ENCODE measurements around the gene SLC34A1. TPM values are rescaled to one million over a fixed set of nuclear protein-coding genes. Genes with fewer than 3 reads are reported as not detected.

SLC34A1 gene
- total RNA-seq, 1 experiment from 2014 or later = not detected

DNA sequence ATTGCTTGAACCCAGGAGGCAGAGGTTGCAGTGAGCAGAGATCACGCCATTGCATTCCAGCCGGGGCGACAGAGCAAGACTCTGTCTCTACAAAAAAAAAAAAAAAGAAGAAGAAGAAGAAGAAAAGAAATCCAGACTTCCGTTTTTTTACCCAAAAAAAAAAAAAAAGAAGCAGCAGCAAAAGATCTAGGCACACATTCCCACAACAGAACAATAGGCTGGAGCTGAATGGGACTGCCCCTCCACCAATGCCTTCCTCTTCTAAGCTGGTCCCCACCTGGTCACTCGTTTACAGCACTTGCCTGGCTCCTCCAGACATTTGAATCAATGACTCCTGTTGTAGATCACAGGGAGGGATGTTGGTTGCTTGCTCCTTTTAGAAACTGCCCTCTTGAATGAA lies 31.1 kb upstream of the SLC34A1 start:
- no peaks in the 10 kb centered on the region for H3K9me3 ChIP-seq (ENCODE audit: low read depth, low read length, poor library complexity, severe bottlenecking)
- no TSS peak for BruUV-seq (replicated peaks)
- no peak overlapping the region for H3K4me3 ChIP-seq (ENCODE audit: low read depth, low read length, poor library complexity, severe bottlenecking)
- H3K27ac ChIP-seq (ENCODE audit: low read depth, low read length, poor library complexity, severe bottlenecking) = no peak overlapping the region
- no peaks in the 10 kb centered on the region for H3K36me3 ChIP-seq (ENCODE audit: insufficient read depth, low read length, poor library complexity, severe bottlenecking)
- peaks cover 8% of the 10 kb centered on the region for H3K4me1 ChIP-seq (ENCODE audit: insufficient read depth, low read length, poor library complexity, severe bottlenecking)
- no peaks in the 10 kb centered on the region for H3K27me3 ChIP-seq (replicated peaks; ENCODE audit: insufficient read depth, low read depth, low read length, poor library complexity)
- no peak for TF ChIP-seq EZH2 (IDR thresholded peaks at IDR 0.05; ENCODE audit: borderline replicate concordance, low read depth, low read length, poor library complexity, severe bottlenecking)
- TF ChIP-seq, protein P1, sequence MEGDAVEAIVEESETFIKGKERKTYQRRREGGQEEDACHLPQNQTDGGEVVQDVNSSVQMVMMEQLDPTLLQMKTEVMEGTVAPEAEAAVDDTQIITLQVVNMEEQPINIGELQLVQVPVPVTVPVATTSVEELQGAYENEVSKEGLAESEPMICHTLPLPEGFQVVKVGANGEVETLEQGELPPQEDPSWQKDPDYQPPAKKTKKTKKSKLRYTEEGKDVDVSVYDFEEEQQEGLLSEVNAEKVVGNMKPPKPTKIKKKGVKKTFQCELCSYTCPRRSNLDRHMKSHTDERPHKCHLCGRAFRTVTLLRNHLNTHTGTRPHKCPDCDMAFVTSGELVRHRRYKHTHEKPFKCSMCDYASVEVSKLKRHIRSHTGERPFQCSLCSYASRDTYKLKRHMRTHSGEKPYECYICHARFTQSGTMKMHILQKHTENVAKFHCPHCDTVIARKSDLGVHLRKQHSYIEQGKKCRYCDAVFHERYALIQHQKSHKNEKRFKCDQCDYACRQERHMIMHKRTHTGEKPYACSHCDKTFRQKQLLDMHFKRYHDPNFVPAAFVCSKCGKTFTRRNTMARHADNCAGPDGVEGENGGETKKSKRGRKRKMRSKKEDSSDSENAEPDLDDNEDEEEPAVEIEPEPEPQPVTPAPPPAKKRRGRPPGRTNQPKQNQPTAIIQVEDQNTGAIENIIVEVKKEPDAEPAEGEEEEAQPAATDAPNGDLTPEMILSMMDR (conservative IDR thresholded peaks at IDR 0.05; ENCODE audit: low read depth, low read length) = no peak
- ChIA-PET POLR2A (ENCODE audit: low non-redundant PET) (no interaction called here), CTCF (no interaction called here)
- intact Hi-C loops (cut with micrococcal nuclease; ENCODE audit: unreplicated experiment) = no loop called here
- no peak for DNase-seq (ENCODE audit: low spot score)

DNA sequence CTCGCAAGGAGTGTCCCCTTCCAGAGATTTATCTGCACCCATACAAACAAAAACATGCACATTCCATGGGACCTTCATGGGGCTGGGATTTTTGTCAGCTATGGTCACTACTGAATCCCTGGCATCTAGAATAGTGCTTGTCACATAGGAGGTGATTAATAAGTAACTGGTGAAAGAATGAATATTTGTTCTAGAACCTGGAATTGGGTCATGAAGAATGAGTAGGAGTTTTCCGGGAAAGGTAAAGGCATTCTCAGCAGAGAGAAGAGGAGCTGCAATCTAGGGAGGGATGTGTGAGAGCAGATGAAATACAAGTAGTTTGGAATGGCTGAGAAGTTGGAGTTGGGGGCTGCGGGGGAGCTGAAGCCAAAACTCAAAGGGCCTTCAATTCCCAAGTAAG lies 30.0 kb upstream of the SLC34A1 start:
- no peak for DNase-seq (ENCODE audit: low spot score)
- H3K4me3 ChIP-seq (ENCODE audit: low read depth, low read length, poor library complexity, severe bottlenecking) = no peak overlapping the region
- CTCF ChIA-PET = no interaction called here
- peaks cover 7% of the 10 kb centered on the region for H3K4me1 ChIP-seq (ENCODE audit: insufficient read depth, low read length, poor library complexity, severe bottlenecking)
- H3K27ac ChIP-seq (ENCODE audit: low read depth, low read length, poor library complexity, severe bottlenecking) = no peak overlapping the region
- no peaks in the 10 kb centered on the region for H3K9me3 ChIP-seq (ENCODE audit: low read depth, low read length, poor library complexity, severe bottlenecking)
- BruUV-seq (replicated peaks) = no TSS peak
- no peaks in the 10 kb centered on the region for H3K36me3 ChIP-seq (ENCODE audit: insufficient read depth, low read length, poor library complexity, severe bottlenecking)
- intact Hi-C loops (cut with micrococcal nuclease; ENCODE audit: unreplicated experiment) = no loop called here
- TF ChIP-seq EZH2 (IDR thresholded peaks at IDR 0.05; ENCODE audit: borderline replicate concordance, low read depth, low read length, poor library complexity, severe bottlenecking) = no peak
- TF ChIP-seq, protein P1 (conservative IDR thresholded peaks at IDR 0.05; ENCODE audit: low read depth, low read length) = no peak
- H3K27me3 ChIP-seq (replicated peaks; ENCODE audit: insufficient read depth, low read depth, low read length, poor library complexity) = no peaks in the 10 kb centered on the region
- POLR2A ChIA-PET (ENCODE audit: low non-redundant PET) = no interaction called here

DNA sequence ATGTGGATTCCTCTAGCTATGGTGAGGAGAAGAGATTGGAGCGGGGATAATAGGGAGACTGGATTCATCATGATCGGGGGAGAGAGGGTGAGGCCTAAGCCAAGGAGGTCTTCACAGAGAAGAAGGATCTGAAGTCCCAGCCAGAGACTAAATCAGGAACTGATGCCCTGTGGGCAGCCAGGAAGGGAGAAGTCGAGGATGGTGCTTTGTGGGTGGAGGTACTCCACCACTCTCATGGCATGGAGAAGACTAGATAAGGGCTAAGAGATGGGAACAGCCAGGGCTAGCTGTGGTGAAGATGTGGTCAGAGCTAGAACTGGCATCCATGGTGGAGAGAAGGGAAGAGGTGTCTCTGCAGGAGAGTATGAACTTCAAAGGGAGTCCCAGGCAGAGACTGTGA lies 29.5 kb upstream of the SLC34A1 start:
- Histone ChIP-seq H3K36me3 (ENCODE audit: insufficient read depth, low read length, poor library complexity, severe bottlenecking) (no peaks in the 10 kb centered on the region), H3K4me1 (ENCODE audit: insufficient read depth, low read length, poor library complexity, severe bottlenecking) (peaks cover 4% of the 10 kb centered on the region), H3K4me3 (ENCODE audit: low read depth, low read length, poor library complexity, severe bottlenecking) (no peak overlapping the region), H3K9me3 (ENCODE audit: low read depth, low read length, poor library complexity, severe bottlenecking) (no peaks in the 10 kb centered on the region), H3K27me3 (replicated peaks; ENCODE audit: insufficient read depth, low read depth, low read length, poor library complexity) (no peaks in the 10 kb centered on the region), H3K27ac (ENCODE audit: low read depth, low read length, poor library complexity, severe bottlenecking) (no peak overlapping the region)
- CTCF ChIA-PET = no interaction called here
- TF ChIP-seq EZH2 (IDR thresholded peaks at IDR 0.05; ENCODE audit: borderline replicate concordance, low read depth, low read length, poor library complexity, severe bottlenecking) = no peak
- TF ChIP-seq, protein P1 (conservative IDR thresholded peaks at IDR 0.05; ENCODE audit: low read depth, low read length) = no peak
- intact Hi-C loops (cut with micrococcal nuclease; ENCODE audit: unreplicated experiment) = no loop called here
- POLR2A ChIA-PET (ENCODE audit: low non-redundant PET) = no interaction called here
- no TSS peak for BruUV-seq (replicated peaks)
- DNase-seq (ENCODE audit: low spot score) = no peak

Data from A673 (cell line).